Spleen (tissue), 11 donors: ENCODE results near the gene EVI5L. TPM values are rescaled to one million over a fixed set of nuclear protein-coding genes. Genes with fewer than 3 reads are reported as not detected.

Experiments
- DNase-seq: peaks from one replicate; pipeline ENCODE4 v3.0.0-alpha.2; 2020
- H3K27ac ChIP-seq, 8 donors: fragments of 200-600 bp; sonication (generic) in 7 of 8; 1 replicate in 4 of 8; 2 replicates in 4 of 8; pipeline versions ENCODE4 v1.5.0 to v1.8.0; 2016 to 2021; ENCODE audit warnings: inconsistent platforms in 4 of 8, mild to moderate bottlenecking in 4 of 8, moderate library complexity in 1 of 8
- H3K27me3 ChIP-seq, 7 donors: fragments of 200-600 bp; sonication (generic) in 6 of 7; replicated peaks in 1 of 7; 1 replicate in 4 of 7; 2 replicates in 3 of 7; pipeline versions ENCODE4 v1.5.0 to v1.8.0; 2016 to 2021; ENCODE audit warnings: inconsistent platforms in 3 of 7, mild to moderate bottlenecking in 1 of 7
- H3K36me3 ChIP-seq, 6 donors: fragments of 200-600 bp; sonication (generic) in 5 of 6; 1 replicate in 4 of 6; 2 replicates in 2 of 6; pipeline versions ENCODE4 v1.5.0 to v1.8.0; 2016 to 2021; ENCODE audit warnings: inconsistent platforms in 2 of 6
- H3K4me1 ChIP-seq, 6 donors: fragments of 200-600 bp; sonication (generic) in 5 of 6; 1 replicate in 3 of 6; 2 replicates in 3 of 6; pipeline versions ENCODE4 v1.5.0 to v1.8.0; 2016 to 2021; ENCODE audit warnings: inconsistent platforms in 3 of 6
- H3K4me3 ChIP-seq, 8 donors: fragments of 200-600 bp; sonication (generic) in 7 of 8; 1 replicate in 4 of 8; 2 replicates in 4 of 8; pipeline versions ENCODE4 v1.5.0 to v1.8.0; 2016 to 2021; ENCODE audit warnings: inconsistent platforms in 4 of 8, mild to moderate bottlenecking in 4 of 8, moderate library complexity in 2 of 8
- H3K9me3 ChIP-seq, 8 donors: fragments of 200-600 bp; sonication (generic) in 7 of 8; 1 replicate in 4 of 8; 2 replicates in 4 of 8; pipeline versions ENCODE4 v1.5.0 to v1.8.0; 2016 to 2021; ENCODE audit warnings: inconsistent platforms in 4 of 8
- CTCF ChIP-seq, 11 experiments: fragments of 200-600 bp in 7 of 11; fragments of 450-650 bp in 4 of 11; sonication (generic) in 4 of 11; IDR thresholded peaks in 8 of 11; conservative IDR thresholded peaks in 3 of 11; 1 replicate in 7 of 11; 2 replicates in 4 of 11; pipeline versions ENCODE4 v1.4.0 to v1.8.0; 2016 to 2021; ENCODE audit warnings: antibody characterized with exemption in 11 of 11, inconsistent platforms in 4 of 11, mild to moderate bottlenecking in 1 of 11
- POLR2A ChIP-seq, 3 donors: fragments of 450-650 bp; IDR thresholded peaks; one replicate each; pipeline ENCODE4 v1.5.1; 2017; ENCODE audit warnings: antibody characterized with exemption in 3 of 3, mild to moderate bottlenecking in 1 of 3
- POLR2AphosphoS5 ChIP-seq, 3 donors: sonication (generic); formaldehyde crosslinking; IDR thresholded peaks; one replicate each; pipeline ENCODE4 v1.5.1; 2017; ENCODE audit warnings: antibody characterized with exemption in 3 of 3
- WGBS, 5 donors: extraction: QIAGEN DNeasy Blood & Tissue Kit in 3 of 5; methylation state at CpG; one replicate each; pipeline versions ENCODE4 v1.1.5 to v1.1.7; 2013 to 2018; 5-methylcytosine and 5-hydroxymethylcytosine counted together
- intact Hi-C: fragments of 100-400 bp; cut with DNase I; formaldehyde crosslinking; loops from one replicate; pipeline ENCODE4 v1.15.0; 2023; ENCODE audit warnings: low total_unique reads
- polyA plus RNA-seq, 3 donors: library from polyadenylated mRNA; stranded (reverse); fragments of 200-250 nt; gene quantifications; one replicate each; pipeline ENCODE4 v1.2.1, GENCODE V29; 2013
- total RNA-seq, 7 donors: library from RNA; depleted of rRNA in 3 of 7; stranded (reverse); fragments of >200 nt in 3 of 7; fragmentation: NEBNext Ultra II Directional in 4 of 7; extraction: Animal tissue kit (Norgen Biotek cat#: 25700) in 4 of 7; gene quantifications; one replicate each; pipeline versions ENCODE4 v1.1.0 to v1.2.1, GENCODE V29; 2016 to 2021
- donor health status: healthy with polysubstance abuse.
- donor health status: DM: no; HTN: no; CAD: no; lungs with moderate emphysema.
- donor health status: DM: no; HTN: no; CAD: no.
- donor health status: Bipolar disorder and iron deficiency.
- donor health status: healthy.
- donor health status: DM: no; HTN: no; CAD: no.
- donor health status: DM: yes; HTN: yes; CAD: no.

The EVI5L gene
- total and polyA plus RNA-seq, 10 donors, result 3.7 to 22.8 (median 11.9) TPM

- WGBS, 5 donors, result 13 to 29% (median 16%) methylated on average over 29 to 30 of the region's 30 CpGs
These were observed 40.0 kb downstream of the EVI5L start for GRCh38 chr19:7869910-7870511.

GRCh38 chr19:7870571-7871436 lies 40.8 kb downstream of the EVI5L start:
- 41 to 59% (median 47%) methylated on average over 11 of the region's 11 CpGs for WGBS, 5 donors
- Histone ChIP-seq H3K4me1 (peaks cover 10 to 67% (median 59%) of the 10 kb centered on the region in 6 donors), H3K36me3 (no peaks in the 10 kb centered on the region), H3K27ac (no peak overlapping the region), H3K9me3 (peaks cover 0 to 3% (median 0%) of the 10 kb centered on the region in 8 donors), H3K4me3 (no peak overlapping the region), H3K27me3 (peaks cover 2 to 88% (median 39%) of the 10 kb centered on the region in 7 donors)
- TF ChIP-seq CTCF (IDR thresholded peaks at IDR 0.05 in 8 of 11, conservative IDR thresholded peaks at IDR 0.05 in 3 of 11) (no peak), POLR2AphosphoS5 (IDR thresholded peaks at IDR 0.05) (no peak), POLR2A (IDR thresholded peaks at IDR 0.05) (no peak)
- DNase-seq, result no peak
- intact Hi-C loops, result no loop called here

More at GRCh38 chr19:7869910-7870511, 40.0 kb downstream of the EVI5L start:
- Histone ChIP-seq H3K36me3 (no peaks in the 10 kb centered on the region), H3K4me3 (peak overlapping the region; percentile 29 to 74 (median 45)), H3K9me3 (peaks cover 0 to 3% (median 0%) of the 10 kb centered on the region in 8 donors), H3K27me3 (peaks cover 2 to 88% (median 40%) of the 10 kb centered on the region in 7 donors), H3K27ac (peak overlapping the region in 4 of 8 donors; percentile 46 to 87 (median 74)), H3K4me1 (peaks cover 10 to 73% (median 60%) of the 10 kb centered on the region in 6 donors)
- DNase-seq, result peak; percentile 82
- intact Hi-C loops, result no loop called here
- TF ChIP-seq CTCF (IDR thresholded peaks at IDR 0.05 in 8 of 11, conservative IDR thresholded peaks at IDR 0.05 in 3 of 11) (no peak), POLR2A (IDR thresholded peaks at IDR 0.05) (no peak), POLR2AphosphoS5 (IDR thresholded peaks at IDR 0.05) (no peak)

GRCh38 chr19:7871437-7872305 lies 41.7 kb downstream of the EVI5L start:
- intact Hi-C loops, result no loop called here

More at GRCh38 chr19:7871437-7872305, 41.7 kb downstream of the EVI5L start:
- peaks cover 10 to 67% (median 59%) of the 10 kb centered on the region in 6 donors for H3K4me1 ChIP-seq
- peak overlapping the region in 4 of 8 donors; percentile 1 to 46 (median 8) for H3K4me3 ChIP-seq
- H3K9me3 ChIP-seq, result peaks cover 0 to 3% (median 0%) of the 10 kb centered on the region in 8 donors
- TF ChIP-seq CTCF (IDR thresholded peaks at IDR 0.05 in 8 of 11, conservative IDR thresholded peaks at IDR 0.05 in 3 of 11), result no peak
- no peak for TF ChIP-seq POLR2A (IDR thresholded peaks at IDR 0.05)
- TF ChIP-seq POLR2AphosphoS5 (IDR thresholded peaks at IDR 0.05), result no peak
- peak; percentile 87 for DNase-seq
- peaks cover 2 to 88% (median 38%) of the 10 kb centered on the region in 7 donors for H3K27me3 ChIP-seq
- H3K27ac ChIP-seq, result no peak overlapping the region
- no peaks in the 10 kb centered on the region for H3K36me3 ChIP-seq
- 5 to 8% (median 7%) methylated on average over 33 of the region's 33 CpGs for WGBS, 5 donors
